ENCODE results near the gene ELP1.

DNA sequence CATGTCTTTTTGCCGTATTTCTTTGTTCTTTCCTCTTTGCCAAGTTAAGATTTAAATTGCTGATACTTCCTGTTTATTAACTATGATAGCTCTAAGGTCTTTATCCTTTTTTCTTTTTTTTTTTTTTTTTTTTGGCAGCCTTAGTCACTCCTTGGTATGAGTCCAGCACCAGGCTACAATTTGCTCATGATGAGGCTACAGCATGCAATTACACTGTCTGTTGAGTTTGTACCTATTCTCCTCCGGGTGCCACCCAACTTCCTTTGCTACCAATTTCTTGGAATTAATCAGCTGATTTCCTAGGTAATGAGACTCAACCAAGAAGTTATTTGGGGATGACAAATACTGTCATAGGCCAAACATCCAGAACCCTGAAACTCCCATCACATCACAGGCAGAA is 103.7 kb downstream of the ELP1 start:
- TF ChIP-seq, protein P1, sequence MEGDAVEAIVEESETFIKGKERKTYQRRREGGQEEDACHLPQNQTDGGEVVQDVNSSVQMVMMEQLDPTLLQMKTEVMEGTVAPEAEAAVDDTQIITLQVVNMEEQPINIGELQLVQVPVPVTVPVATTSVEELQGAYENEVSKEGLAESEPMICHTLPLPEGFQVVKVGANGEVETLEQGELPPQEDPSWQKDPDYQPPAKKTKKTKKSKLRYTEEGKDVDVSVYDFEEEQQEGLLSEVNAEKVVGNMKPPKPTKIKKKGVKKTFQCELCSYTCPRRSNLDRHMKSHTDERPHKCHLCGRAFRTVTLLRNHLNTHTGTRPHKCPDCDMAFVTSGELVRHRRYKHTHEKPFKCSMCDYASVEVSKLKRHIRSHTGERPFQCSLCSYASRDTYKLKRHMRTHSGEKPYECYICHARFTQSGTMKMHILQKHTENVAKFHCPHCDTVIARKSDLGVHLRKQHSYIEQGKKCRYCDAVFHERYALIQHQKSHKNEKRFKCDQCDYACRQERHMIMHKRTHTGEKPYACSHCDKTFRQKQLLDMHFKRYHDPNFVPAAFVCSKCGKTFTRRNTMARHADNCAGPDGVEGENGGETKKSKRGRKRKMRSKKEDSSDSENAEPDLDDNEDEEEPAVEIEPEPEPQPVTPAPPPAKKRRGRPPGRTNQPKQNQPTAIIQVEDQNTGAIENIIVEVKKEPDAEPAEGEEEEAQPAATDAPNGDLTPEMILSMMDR (IDR thresholded peaks at IDR 0.05; ENCODE audit: insufficient read depth, low read depth, low read length): no peak
- TF ChIP-seq EZH2 (IDR thresholded peaks at IDR 0.05; ENCODE audit: insufficient read depth, low read length): no peak
